GM23338 (cell line): ENCODE measurements around the gene TCF12. TPM values are rescaled to one million over a fixed set of nuclear protein-coding genes. Genes with fewer than 3 reads are reported as not detected.

Experiments
- ATAC-seq: fragments of 200-7000 bp; cut with Tn5 transposase; 3 replicates; pipeline ENCODE4 v1.9.1; 2020
- DNase-seq: peaks from one replicate; pipeline ENCODE4 v3.0.0-alpha.2; 2015; ENCODE audit warnings: low spot score
- H2AFZ ChIP-seq: fragments of 200-600 bp; sonication (generic); 2 replicates; pipeline ENCODE4 v1.8.0; 2016; ENCODE audit warnings: antibody characterized with exemption, mild to moderate bottlenecking, moderate library complexity
- H3F3A ChIP-seq: fragments of 200-600 bp; sonication (generic); replicated peaks from 2 replicates; pipeline ENCODE4 v1.8.0; 2017; ENCODE audit warnings: antibody characterized with exemption, mixed run types, low read depth
- H3K27ac ChIP-seq: fragments of 200-600 bp; sonication (generic); 2 replicates; pipeline ENCODE4 v1.6.1; 2016; ENCODE audit warnings: low read depth
- H3K27me3 ChIP-seq: fragments of 200-600 bp; sonication (generic); 2 replicates; pipeline ENCODE4 v1.8.0; 2016; ENCODE audit warnings: mild to moderate bottlenecking, mixed run types, moderate library complexity; ENCODE audit not compliant: insufficient read depth
- H3K36me3 ChIP-seq: fragments of 200-600 bp; sonication (generic); 2 replicates; pipeline ENCODE4 v1.8.0; 2016; ENCODE audit warnings: mild to moderate bottlenecking; ENCODE audit not compliant: insufficient read depth
- H3K4me1 ChIP-seq: fragments of 200-600 bp; sonication (generic); 2 replicates; pipeline ENCODE4 v1.8.0; 2016; ENCODE audit warnings: mild to moderate bottlenecking, moderate library complexity; ENCODE audit not compliant: insufficient read depth
- H3K4me2 ChIP-seq: fragments of 200-600 bp; sonication (generic); 2 replicates; pipeline ENCODE4 v1.7.1; 2017; ENCODE audit warnings: mixed run types
- H3K4me3 ChIP-seq: fragments of 200-600 bp; sonication (generic); 2 replicates; pipeline ENCODE4 v1.6.1; 2016; ENCODE audit warnings: mixed run types
- H3K79me2 ChIP-seq: fragments of 200-600 bp; sonication (generic); replicated peaks from 2 replicates; pipeline ENCODE4 v1.8.0; 2017; ENCODE audit warnings: mild to moderate bottlenecking; ENCODE audit not compliant: insufficient read depth
- H3K9me2 ChIP-seq: fragments of 200-600 bp; sonication (generic); 2 replicates; pipeline ENCODE4 v1.8.0; 2017; ENCODE audit not compliant: insufficient read depth
- H4K20me1 ChIP-seq: fragments of 200-600 bp; sonication (generic); replicated peaks from 2 replicates; pipeline ENCODE4 v1.8.0; 2017; ENCODE audit warnings: mild to moderate bottlenecking; ENCODE audit not compliant: insufficient read depth
- H3K27ac Mint-ChIP-seq: 2 replicates; pipeline ENCODE4 v1.8.0; 2020; ENCODE audit warnings: inconsistent platforms, mild to moderate bottlenecking, moderate library complexity, mixed read lengths
- H3K27me3 Mint-ChIP-seq: 3 replicates; pipeline ENCODE4 v1.8.0; 2022; ENCODE audit warnings: low read depth, mild to moderate bottlenecking, moderate library complexity, mixed read lengths, inconsistent platforms; ENCODE audit not compliant: insufficient read depth, poor library complexity
- H3K36me3 Mint-ChIP-seq: 3 replicates; pipeline ENCODE4 v1.8.0; 2021; ENCODE audit warnings: low read depth, mild to moderate bottlenecking, inconsistent platforms, moderate library complexity, mixed read lengths
- H3K4me1 Mint-ChIP-seq: 3 replicates; pipeline ENCODE4 v1.8.0; 2020; ENCODE audit warnings: mild to moderate bottlenecking, inconsistent platforms, mixed read lengths
- H3K4me3 Mint-ChIP-seq: 3 replicates; pipeline ENCODE4 v1.8.0; 2021; ENCODE audit warnings: moderate library complexity, mild to moderate bottlenecking, inconsistent platforms, mixed read lengths
- H3K9me3 Mint-ChIP-seq: 3 replicates; pipeline ENCODE4 v1.8.0; 2020; ENCODE audit warnings: moderate library complexity, mild to moderate bottlenecking, inconsistent platforms, mixed read lengths
- CREB1 ChIP-seq: fragments of 250-450 bp; sonication (Bioruptor Pico); IDR thresholded peaks from 2 replicates; pipeline ENCODE4 v1.5.0; 2020; ENCODE audit warnings: low read depth, mild to moderate bottlenecking, moderate library complexity
- CTCF ChIP-seq, 2 experiments: fragments of 200-600 bp in 1 of 2; sonication (generic) in 1 of 2; conservative IDR thresholded peaks; 2 replicates each; pipeline versions ENCODE4 v1.5.1 to v1.6.1; 2016 to 2017; ENCODE audit warnings: antibody characterized with exemption in 2 of 2, low read depth in 2 of 2, mild to moderate bottlenecking in 2 of 2, moderate library complexity in 1 of 2
- EZH2 ChIP-seq: fragments of 200-600 bp; sonication (generic); IDR thresholded peaks from one replicate; pipeline ENCODE4 v1.8.0; 2017; ENCODE audit warnings: antibody characterized with exemption, mild to moderate bottlenecking, low read depth; ENCODE audit not compliant: unreplicated experiment
- EZH2phosphoT487 ChIP-seq: fragments of 200-600 bp; sonication (generic); IDR thresholded peaks from one replicate; pipeline ENCODE4 v1.8.1; 2018; ENCODE audit warnings: antibody characterized with exemption; ENCODE audit not compliant: unreplicated experiment
- REST ChIP-seq: IDR thresholded peaks from one replicate; pipeline ENCODE4 v1.6.1; 2018; ENCODE audit warnings: antibody characterized with exemption; ENCODE audit not compliant: unreplicated experiment
- STAT1 ChIP-seq: IDR thresholded peaks from one replicate; pipeline ENCODE4 v1.6.1; 2016; ENCODE audit warnings: antibody characterized with exemption; ENCODE audit not compliant: unreplicated experiment
- ZNF114 ChIP-seq: fragments of 250-450 bp; sonication (Bioruptor Pico); IDR thresholded peaks from 2 replicates; pipeline ENCODE4 v1.5.0; 2020; ENCODE audit warnings: mild to moderate bottlenecking, moderate library complexity
- ZNF462 ChIP-seq: fragments of 250-450 bp; sonication (Bioruptor Pico); IDR thresholded peaks from 2 replicates; pipeline ENCODE4 v1.5.0; 2020; ENCODE audit warnings: mild to moderate bottlenecking, moderate library complexity
- polyA plus RNA-seq: library from polyadenylated mRNA; unstranded; fragments of >200 nt; fragmentation: Nextera tagmentation; extraction: Ambion mirVana; gene quantifications from 2 replicates; pipeline ENCODE4 v1.2.1, GENCODE V29; 2016
- total RNA-seq: library from RNA; depleted of rRNA; stranded (reverse); fragments of >200 nt; shearing (Covaris generic); gene quantifications from 2 replicates; pipeline ENCODE4 v1.2.3, GENCODE V29; 2014

TCF12 gene
- total and polyA plus RNA-seq, 2 experiments from 2014 or later, result 27.6 to 104 TPM

- peaks cover 8% of the 10 kb centered on the region; the same call in 2 of the 3 replicates for H3K36me3 Mint-ChIP-seq
- Histone ChIP-seq H2AFZ (no peak overlapping the region), H3K4me3 (no peak overlapping the region), H3K9me2 (no peaks in the 10 kb centered on the region), H3K4me2 (no peak overlapping the region), H3F3A (no peaks in the 10 kb centered on the region), H3K79me2 (no peaks in the 10 kb centered on the region), H3K27ac (no peak overlapping the region), H3K27me3 (no peaks in the 10 kb centered on the region), H3K36me3 (no peaks in the 10 kb centered on the region), H4K20me1 (no peaks in the 10 kb centered on the region), H3K4me1 (no peaks in the 10 kb centered on the region; the same call in 1 of the 2 replicates)
- H3K27me3 Mint-ChIP-seq, result no peaks in the 10 kb centered on the region
- ATAC-seq (no peak), DNase-seq (no peak)
- H3K27ac Mint-ChIP-seq, result no peak overlapping the region
- H3K4me1 Mint-ChIP-seq, result peaks cover 2% of the 10 kb centered on the region; the same call in 2 of the 3 replicates
- no peak for TF ChIP-seq ZNF114 (CRISPR knock-in tag)
- TF ChIP-seq EZH2, result no peak
- TF ChIP-seq STAT1, result no peak
- TF ChIP-seq EZH2phosphoT487, result no peak
- no peak for TF ChIP-seq CREB1 (CRISPR knock-in tag)
- no peak for TF ChIP-seq REST
- TF ChIP-seq CTCF (conservative IDR thresholded peaks at IDR 0.05; ENCODE audit: low read depth in 2 of 2), result no peak
- TF ChIP-seq ZNF462 (CRISPR knock-in tag), result no peak
- H3K4me3 Mint-ChIP-seq, result no peak overlapping the region
- peaks cover 11% of the 10 kb centered on the region; the same call in 2 of the 3 replicates for H3K9me3 Mint-ChIP-seq
These were observed 16.5 kb upstream of the TCF12 start for GRCh38 chr15:56901931-56902330.
